MCF 10A (cell line): ENCODE results near the gene CA11. TPM values are rescaled to one million over a fixed set of nuclear protein-coding genes. Genes with fewer than 3 reads are reported as not detected.
A peak's percentile ranks its signal among the peaks of the same experiment; 100 is the strongest.

Experiments
- BruUV-seq: library from RNA; stranded (reverse); fragments of 400-500 nt; replicated peaks from 2 replicates; lab custom pipeline; 2021; lab: Mats Ljungman, UMichigan
- CTCF ChIA-PET: fragments of 300-600 bp; sonication (Branson Sonifier 250); formaldehyde crosslinking; extraction: SDS; loops from one replicate; lab custom pipeline; 2021; ENCODE audit warnings: antibody characterized with exemption, inconsistent platforms; lab: Yijun Ruan, JAX
- POLR2A ChIA-PET: fragments of 300-600, 350-650 bp; sonication (Branson Sonifier 250); formaldehyde crosslinking; extraction: SDS; loops from one replicate; lab custom pipeline; 2020; ENCODE audit warnings: antibody characterized with exemption, inconsistent platforms; lab: Yijun Ruan, JAX
- DNase-seq: peaks from one replicate; pipeline ENCODE4 v3.0.0-alpha.2; 2018; ENCODE audit not compliant: unreplicated experiment
- H3K27ac Mint-ChIP-seq: one replicate; pipeline ENCODE4 v1.8.0; 2022; ENCODE audit warnings: mild to moderate bottlenecking, low read depth, mixed read lengths; ENCODE audit not compliant: unreplicated experiment
- H3K27me3 Mint-ChIP-seq: one replicate; pipeline ENCODE4 v1.8.0; 2022; ENCODE audit warnings: mixed read lengths; ENCODE audit not compliant: insufficient read depth, unreplicated experiment
- H3K36me3 Mint-ChIP-seq: one replicate; pipeline ENCODE4 v1.8.0; 2022; ENCODE audit warnings: mild to moderate bottlenecking, moderate library complexity, mixed read lengths; ENCODE audit not compliant: insufficient read depth, unreplicated experiment
- H3K4me1 Mint-ChIP-seq: one replicate; pipeline ENCODE4 v1.8.0; 2022; ENCODE audit warnings: mixed read lengths; ENCODE audit not compliant: insufficient read depth, unreplicated experiment
- H3K4me3 Mint-ChIP-seq: one replicate; pipeline ENCODE4 v1.8.0; 2022; ENCODE audit warnings: mild to moderate bottlenecking, moderate library complexity, mixed read lengths; ENCODE audit not compliant: unreplicated experiment
- H3K9me3 Mint-ChIP-seq: one replicate; pipeline ENCODE4 v1.8.0; 2022; ENCODE audit warnings: mixed read lengths; ENCODE audit not compliant: unreplicated experiment
- CTCF ChIP-seq: fragments of 200-600 bp; IDR thresholded peaks from one replicate; pipeline ENCODE4 v1.8.0; 2022; ENCODE audit warnings: antibody characterized with exemption, mild to moderate bottlenecking; ENCODE audit not compliant: unreplicated experiment
- intact Hi-C: fragments of 100-400 bp; cut with micrococcal nuclease; formaldehyde crosslinking; loops from 2 replicates; pipeline ENCODE4 v1.14.1; 2022
- total RNA-seq: library from RNA; stranded (reverse); gene quantifications from 2 replicates; pipeline ENCODE4 v1.2.3, GENCODE V29; 2022

Gene CA11
- total RNA-seq, 1 experiment from 2014 or later = 2.9 TPM

GRCh38 chr19:48619692-48620585 is 26.0 kb downstream of the CA11 start:
- no peaks in the 10 kb centered on the region for H3K9me3 Mint-ChIP-seq
- H3K4me3 Mint-ChIP-seq = peak overlapping the region; percentile 87
- peak overlapping the region; percentile 96 for H3K27ac Mint-ChIP-seq
- intact Hi-C loops = loop anchor here (2.0 kb wide), 1 partner anchor 15 kb away; no protein-coding TSS in a partner anchor
- ChIA-PET CTCF (interaction anchor here (0.7 to 1.2 kb wide), 4 partner anchors 13 to 1229 kb away, joined by 3 to 4 read pairs (median 4); no protein-coding TSS in a partner anchor), POLR2A (interaction anchor here (0.6 to 7.2 kb wide), 32 partner anchors 8 to 1363 kb away, joined by 3 to 108 read pairs (median 4); partner anchors contain the start of genes CA11, CARD8, CCDC9 and DBP)
- H3K27me3 Mint-ChIP-seq = no peaks in the 10 kb centered on the region
- peaks cover 49% of the 10 kb centered on the region for H3K4me1 Mint-ChIP-seq
- BruUV-seq = TSS peak; percentile 75
- H3K36me3 Mint-ChIP-seq = peaks cover 62% of the 10 kb centered on the region
- DNase-seq = peak; percentile 26
- no peak for TF ChIP-seq CTCF

GRCh38 chr19:48618916-48619691 is 26.9 kb downstream of the CA11 start, which contains the start of the genes RPL18 and SPHK2:
Gene RPL18, minus strand, starts transcription at chr19:48619178. Its CDS starts 35 bp downstream, at chr19:48619143.
Gene SPHK2, plus strand, starts transcription at chr19:48619506. Its CDS starts 1,009 bp downstream, at chr19:48620515.
- peak within 1 kb of the TSS; percentile 87 for H3K4me3 Mint-ChIP-seq
- CTCF ChIA-PET = interaction anchor here (0.6 to 1.2 kb wide), 4 partner anchors 7 to 132 kb away, joined by 4 to 5 read pairs (median 4); no protein-coding TSS in a partner anchor
- intact Hi-C loops = loop anchor here (2.0 kb wide), 1 partner anchor 16 kb away; no protein-coding TSS in a partner anchor
- peak; percentile 99 for DNase-seq
- H3K4me1 Mint-ChIP-seq = peaks cover 52% of the 10 kb centered on the region
- peaks cover 70% of the 10 kb centered on the region for H3K36me3 Mint-ChIP-seq
- POLR2A ChIA-PET = interaction anchor here (0.6 to 7.2 kb wide), 33 partner anchors 9 to 1362 kb away, joined by 3 to 108 read pairs (median 4); partner anchors contain the start of genes CA11, CARD8, CCDC9 and DBP
- no peaks in the 10 kb centered on the region for H3K9me3 Mint-ChIP-seq
- peak within 1 kb of the TSS; percentile 96 for H3K27ac Mint-ChIP-seq
- no peaks in the 10 kb centered on the region for H3K27me3 Mint-ChIP-seq
- no TSS peak for BruUV-seq
- no peak for TF ChIP-seq CTCF

- Mint-ChIP-seq H3K9me3 (no peaks in the 10 kb centered on the region), H3K27ac (peak overlapping the region; percentile 96), H3K36me3 (peaks cover 70% of the 10 kb centered on the region), H3K27me3 (no peaks in the 10 kb centered on the region), H3K4me1 (peaks cover 52% of the 10 kb centered on the region), H3K4me3 (peak overlapping the region; percentile 87)
- DNase-seq = no peak
- no peak for TF ChIP-seq CTCF
- intact Hi-C loops = loop anchor here (2.0 kb wide), 1 partner anchor 16 kb away; no protein-coding TSS in a partner anchor
- CTCF ChIA-PET = interaction anchor here (0.6 to 1.2 kb wide), 3 partner anchors 8 to 131 kb away, joined by 4 to 5 read pairs (median 4); no protein-coding TSS in a partner anchor
- TSS peak; percentile 79 for BruUV-seq
- POLR2A ChIA-PET = interaction anchor here (0.7 to 7.2 kb wide), 22 partner anchors 10 to 1362 kb away, joined by 3 to 108 read pairs (median 5); partner anchors contain the start of genes CA11, CARD8, CCDC9 and DBP
Measured at GRCh38 chr19:48618278-48618915, 27.6 kb downstream of the CA11 start.
